ENCODE measurements around the gene IFNL4. TPM values are rescaled to one million over a fixed set of nuclear protein-coding genes. Genes with fewer than 3 reads are reported as not detected.

Gene IFNL4
- total and polyA plus RNA-seq, 2 experiments from 2014 or later, result not detected

- Histone ChIP-seq H2AFZ (no peak overlapping the region), H3K4me3 (no peak overlapping the region), H3K9me2 (ENCODE audit: insufficient read depth) (no peaks in the 10 kb centered on the region), H3K27ac (no peak overlapping the region), H3K27me3 (replicated peaks; ENCODE audit: insufficient read depth) (peaks cover 32% of the 10 kb centered on the region), H3K36me3 (ENCODE audit: low read depth) (no peaks in the 10 kb centered on the region), H3K9me3 (ENCODE audit: low read depth) (no peaks in the 10 kb centered on the region), H4K20me1 (ENCODE audit: insufficient read depth) (no peaks in the 10 kb centered on the region), H3F3A (ENCODE audit: insufficient read depth) (no peaks in the 10 kb centered on the region), H3K9ac (no peak overlapping the region), H3K79me2 (ENCODE audit: insufficient read depth) (no peaks in the 10 kb centered on the region), H3K4me1 (ENCODE audit: insufficient read depth) (no peaks in the 10 kb centered on the region), H3K4me2 (ENCODE audit: unreplicated experiment) (no peak overlapping the region)
- DNase-seq, result no peak
- TF ChIP-seq EZH2 (IDR thresholded peaks at IDR 0.05; ENCODE audit: insufficient read depth, poor library complexity, severe bottlenecking), result no peak
- no peak for TF ChIP-seq EZH2phosphoT487 (IDR thresholded peaks at IDR 0.05; ENCODE audit: insufficient read depth, low read depth)
- WGBS, 2 experiments (ENCODE audit: low coverage in 1 of 2, low lambda C conversion rate in 2 of 2, missing lambda C conversion rate in 2 of 2), result 66 to 68% methylated on average over 7 of the region's 7 CpGs
- in situ Hi-C loops (cut with MboI), result no loop called here
Observed at GRCh38 chr19:39240421-39240820, 8.2 kb downstream of the IFNL4 start.

- Histone ChIP-seq H3K36me3 (ENCODE audit: low read depth) (no peaks in the 10 kb centered on the region), H3K4me3 (no peak overlapping the region), H2AFZ (no peak overlapping the region), H3K4me2 (ENCODE audit: unreplicated experiment) (no peak overlapping the region), H4K20me1 (ENCODE audit: insufficient read depth) (no peaks in the 10 kb centered on the region), H3K4me1 (ENCODE audit: insufficient read depth) (no peaks in the 10 kb centered on the region), H3F3A (ENCODE audit: insufficient read depth) (no peaks in the 10 kb centered on the region), H3K27me3 (replicated peaks; ENCODE audit: insufficient read depth) (peaks cover 37% of the 10 kb centered on the region), H3K79me2 (ENCODE audit: insufficient read depth) (no peaks in the 10 kb centered on the region), H3K9me3 (ENCODE audit: low read depth) (no peaks in the 10 kb centered on the region), H3K9me2 (ENCODE audit: insufficient read depth) (no peaks in the 10 kb centered on the region), H3K27ac (no peak overlapping the region), H3K9ac (no peak overlapping the region)
- TF ChIP-seq EZH2phosphoT487 (IDR thresholded peaks at IDR 0.05; ENCODE audit: insufficient read depth, low read depth) (no peak), EZH2 (IDR thresholded peaks at IDR 0.05; ENCODE audit: insufficient read depth, poor library complexity, severe bottlenecking) (no peak)
- in situ Hi-C loops (cut with MboI), result no loop called here
- DNase-seq, result no peak
- 67 to 73% methylated on average over 6 of the region's 6 CpGs for WGBS, 2 experiments (ENCODE audit: low coverage in 1 of 2, low lambda C conversion rate in 2 of 2, missing lambda C conversion rate in 2 of 2)
Observed at GRCh38 chr19:39238944-39239343, 9.7 kb downstream of the IFNL4 start.

DNA sequence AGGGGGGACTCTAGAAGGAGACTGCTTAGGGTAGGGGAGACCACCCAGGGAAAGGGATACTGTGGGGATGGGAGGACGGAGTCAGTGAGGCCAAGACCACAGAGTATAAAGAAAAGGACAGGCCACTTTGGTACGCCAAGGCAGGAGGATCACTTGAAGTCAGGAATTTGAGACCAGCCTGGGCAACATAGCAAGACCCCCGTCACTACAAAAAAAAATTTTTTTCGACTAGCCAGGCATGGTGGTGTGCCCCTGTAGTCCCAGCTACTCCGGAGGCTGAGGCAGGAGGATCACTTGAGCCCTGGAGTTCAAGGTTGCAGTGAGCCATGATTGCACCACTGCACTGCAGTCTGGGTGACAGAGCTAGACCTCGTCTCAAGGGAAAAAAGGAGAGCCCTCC is 10.4 kb downstream of the IFNL4 start:
- H3K9me3 ChIP-seq (ENCODE audit: low read depth), result no peaks in the 10 kb centered on the region
- H4K20me1 ChIP-seq (ENCODE audit: insufficient read depth), result no peaks in the 10 kb centered on the region
- no peak overlapping the region for H3K4me2 ChIP-seq (ENCODE audit: unreplicated experiment)
- H3K9ac ChIP-seq, result no peak overlapping the region
- H3K4me1 ChIP-seq (ENCODE audit: insufficient read depth), result no peaks in the 10 kb centered on the region
- no peaks in the 10 kb centered on the region for H3K36me3 ChIP-seq (ENCODE audit: low read depth)
- peaks cover 38% of the 10 kb centered on the region for H3K27me3 ChIP-seq (replicated peaks; ENCODE audit: insufficient read depth)
- no peak overlapping the region for H2AFZ ChIP-seq
- H3K79me2 ChIP-seq (ENCODE audit: insufficient read depth), result no peaks in the 10 kb centered on the region
- in situ Hi-C loops (cut with MboI), result no loop called here
- no peak overlapping the region for H3K4me3 ChIP-seq
- no peaks in the 10 kb centered on the region for H3F3A ChIP-seq (ENCODE audit: insufficient read depth)
- no peaks in the 10 kb centered on the region for H3K9me2 ChIP-seq (ENCODE audit: insufficient read depth)
- WGBS, 2 experiments (ENCODE audit: low coverage in 1 of 2, low lambda C conversion rate in 2 of 2, missing lambda C conversion rate in 2 of 2), result 43 to 45% methylated on average over 6 of the region's 6 CpGs
- TF ChIP-seq EZH2phosphoT487 (IDR thresholded peaks at IDR 0.05; ENCODE audit: insufficient read depth, low read depth) (no peak), EZH2 (IDR thresholded peaks at IDR 0.05; ENCODE audit: insufficient read depth, poor library complexity, severe bottlenecking) (no peak)
- no peak overlapping the region for H3K27ac ChIP-seq
- no peak for DNase-seq

DNA sequence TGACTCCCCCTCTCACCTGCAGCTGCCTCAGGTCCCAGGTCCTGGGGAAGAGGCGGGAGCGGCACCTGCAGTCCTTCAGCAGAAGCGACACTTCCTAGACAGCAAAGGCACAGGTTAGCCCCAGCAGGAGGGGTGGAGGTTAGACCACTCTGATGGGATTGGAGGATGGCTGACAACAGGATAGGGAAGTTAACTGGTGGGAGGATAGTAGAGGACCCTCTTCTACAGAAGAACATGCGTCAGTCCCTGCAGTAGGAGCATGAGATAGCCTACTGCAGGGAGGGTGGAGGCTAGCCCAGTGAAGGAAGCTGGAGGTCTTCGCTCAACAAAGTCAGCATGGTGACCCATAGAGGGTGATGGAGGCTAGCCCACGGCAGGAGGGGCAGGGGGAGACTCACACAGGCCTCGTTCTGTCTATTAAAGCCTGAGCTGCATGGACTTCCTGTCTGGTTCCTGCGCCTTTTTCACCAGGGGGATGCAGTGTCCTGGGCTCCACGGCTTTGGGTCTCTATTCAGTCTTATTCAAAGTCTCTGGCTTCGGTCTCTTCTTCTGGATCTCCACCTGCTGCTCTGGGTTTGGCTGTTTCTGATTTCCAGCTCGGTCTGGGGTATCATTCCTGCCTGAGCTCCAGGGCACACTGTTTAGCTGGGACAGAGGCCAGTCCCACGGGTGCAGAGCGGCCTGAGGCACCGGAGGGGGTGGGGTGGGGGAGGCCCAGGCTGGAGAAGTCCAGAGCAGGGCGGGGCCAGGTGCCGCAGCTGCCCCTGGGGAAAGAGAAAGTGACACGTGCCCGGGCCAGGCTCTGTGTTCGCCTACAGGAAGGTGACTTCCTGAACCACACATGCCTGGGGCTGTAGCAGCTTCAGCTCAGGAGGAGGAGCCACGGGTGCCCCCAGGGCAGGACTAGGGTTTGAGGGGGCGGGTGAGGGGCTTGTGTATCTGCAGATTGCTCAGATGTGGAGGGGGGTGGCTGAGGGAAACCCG is 11.2 kb downstream of the IFNL4 start:
- Histone ChIP-seq H3K4me1 (ENCODE audit: insufficient read depth) (no peaks in the 10 kb centered on the region), H4K20me1 (ENCODE audit: insufficient read depth) (no peaks in the 10 kb centered on the region), H3K4me3 (no peak overlapping the region), H2AFZ (no peak overlapping the region), H3K9me3 (ENCODE audit: low read depth) (no peaks in the 10 kb centered on the region), H3K9me2 (ENCODE audit: insufficient read depth) (no peaks in the 10 kb centered on the region), H3K27me3 (replicated peaks; ENCODE audit: insufficient read depth) (peaks cover 34% of the 10 kb centered on the region), H3K36me3 (ENCODE audit: low read depth) (no peaks in the 10 kb centered on the region), H3K4me2 (ENCODE audit: unreplicated experiment) (no peak overlapping the region), H3K27ac (no peak overlapping the region), H3K79me2 (ENCODE audit: insufficient read depth) (no peaks in the 10 kb centered on the region), H3K9ac (no peak overlapping the region), H3F3A (ENCODE audit: insufficient read depth) (no peaks in the 10 kb centered on the region)
- TF ChIP-seq EZH2phosphoT487 (IDR thresholded peaks at IDR 0.05; ENCODE audit: insufficient read depth, low read depth) (no peak), EZH2 (IDR thresholded peaks at IDR 0.05; ENCODE audit: insufficient read depth, poor library complexity, severe bottlenecking) (no peak)
- DNase-seq, result no peak
- WGBS, 2 experiments (ENCODE audit: low coverage in 1 of 2, low lambda C conversion rate in 2 of 2, missing lambda C conversion rate in 2 of 2), result 30 to 32% methylated on average over 18 to 22 of the region's 22 CpGs
- in situ Hi-C loops (cut with MboI), result no loop called here

Data from GM23248 (cell line).